ENCODE measurements around the gene MAPK6. TPM values are rescaled to one million over a fixed set of nuclear protein-coding genes. Genes with fewer than 3 reads are reported as not detected.

MAPK6 gene
- total and polyA plus RNA-seq, 2 donors (not counting 1 experiment from before 2014, with no cell fraction given) = 3.2 to 17.9 TPM

GRCh38 chr15:52018244-52018643 is 775 bp upstream of the MAPK6 start:
- Histone ChIP-seq H3K36me3 (replicated peaks in 1 of 2; ENCODE audit: control extremely low read depth in 1 of 2, control insufficient read depth in 1 of 2, extremely low read depth in 1 of 2, insufficient read depth in 2 of 2, low read length in 1 of 2) (no peaks in the 10 kb centered on the region), H3K4me1 (ENCODE audit: control insufficient read depth in 2 of 2, insufficient read depth in 2 of 2, low read length in 2 of 2) (peaks cover 24 to 27% of the 10 kb centered on the region in 2 donors), H3K79me2 (ENCODE audit: control insufficient read depth, insufficient read depth, low read length) (peaks cover 36% of the 10 kb centered on the region), H3K27ac (ENCODE audit: low read length in 2 of 2) (peak overlapping the region; percentile 83 to 86), H3K27me3 (replicated peaks in 1 of 4; ENCODE audit: control extremely low read depth in 1 of 4, control insufficient read depth in 3 of 4, insufficient read depth in 4 of 4, low read length in 3 of 4) (no peaks in the 10 kb centered on the region), H3K9ac (ENCODE audit: low read length) (peak overlapping the region; percentile 63), H3K9me3 (ENCODE audit: control extremely low read depth in 1 of 3, control insufficient read depth in 2 of 3, insufficient read depth in 1 of 3, low read length in 2 of 3) (no peaks in the 10 kb centered on the region), H3K4me3 (ENCODE audit: control extremely low read depth in 1 of 5, extremely low read depth in 1 of 5, insufficient read depth in 1 of 5, low read depth in 2 of 5, low read length in 4 of 5) (peak overlapping the region in 3 of 5 experiments; percentile 79 to 83 (median 81)), H2AFZ (ENCODE audit: insufficient read depth, low read depth, low read length, poor library complexity, severe bottlenecking) (no peak overlapping the region), H3K4me2 (replicated peaks; ENCODE audit: low read depth, low read length, poor library complexity, severe bottlenecking) (peak overlapping the region; percentile 80), H4K20me1 (ENCODE audit: control insufficient read depth, insufficient read depth, low read length, poor library complexity, severe bottlenecking) (peaks cover 26% of the 10 kb centered on the region)
- no peak for TF ChIP-seq EZH2 (IDR thresholded peaks at IDR 0.05; ENCODE audit: borderline replicate concordance, insufficient read depth, low read depth, low read length, poor library complexity, severe bottlenecking)
- TF ChIP-seq CTCF (IDR thresholded peaks at IDR 0.05) = no peak
- Mint-ChIP-seq H3K4me3 (peak overlapping the region; percentile 98), H3K27ac (peak overlapping the region; percentile 100), H3K9me3 (ENCODE audit: insufficient read depth) (no peaks in the 10 kb centered on the region), H3K4me1 (peaks cover 30% of the 10 kb centered on the region), H3K27me3 (no peaks in the 10 kb centered on the region)
- CTCF ChIA-PET = no interaction called here
- intact Hi-C loops (cut with micrococcal nuclease) = loop anchor here (2.0 kb wide), 2 partner anchors 161 to 551 kb away; partner anchors contain the start of gene ARPP19
- ATAC-seq (ENCODE audit: low read depth) (no peak), DNase-seq (no peak)
- POLR2A ChIA-PET = interaction anchor here (0.7 kb wide), 1 partner anchor 19 kb away, joined by 3 read pairs; no protein-coding TSS in a partner anchor
- 100% methylated on average over 5 of the region's 7 CpGs for WGBS (ENCODE audit: insufficient coverage)
